Measurements from ENCODE around the gene CLPTM1. TPM values are rescaled to one million over a fixed set of nuclear protein-coding genes. Genes with fewer than 3 reads are reported as not detected.

Gene CLPTM1
- total and polyA plus RNA-seq, 9 of the 15 experiments (the other 6 are each of a cell fraction or from before 2014, with no cell fraction given) = 0.37 to 96.0 (median 27.5) TPM

GRCh38 chr19:44943801-44944249 is 11.4 kb upstream of the CLPTM1 start:
- POLR2A ChIA-PET = interaction anchor here (0.6 to 1.5 kb wide), 3 partner anchors 11 to 98 kb away, joined by 3 read pairs; partner anchors contain the start of genes CLPTM1 and NECTIN2
- Histone ChIP-seq H3K27me3 (ENCODE audit: control insufficient read depth in 2 of 2, insufficient read depth in 2 of 2, low read length in 2 of 2) (no peaks in the 10 kb centered on the region), H3K9me3 (replicated peaks; ENCODE audit: control insufficient read depth, insufficient read depth, low read depth, low read length) (no peaks in the 10 kb centered on the region), H3K4me2 (ENCODE audit: insufficient read depth, low read length) (peak overlapping the region; percentile 51), H3K4me3 (no peak overlapping the region), H3K9ac (ENCODE audit: insufficient read depth in 1 of 2, low read depth in 2 of 2, low read length in 2 of 2) (peak overlapping the region; percentile 2 to 15; a peak in 2 of 4 replicates), H4K20me1 (replicated peaks; ENCODE audit: control insufficient read depth, insufficient read depth, low read length) (no peaks in the 10 kb centered on the region), H3K4me1 (replicated peaks in 1 of 2; ENCODE audit: control insufficient read depth in 2 of 2, insufficient read depth in 2 of 2, low read length in 2 of 2) (peaks cover 15 to 40% of the 10 kb centered on the region in 2 experiments; a peak in 4 of 5 replicates), H3K36me3 (ENCODE audit: control insufficient read depth, insufficient read depth, low read length) (no peaks in the 10 kb centered on the region), H2AFZ (ENCODE audit: low read depth, low read length) (peak overlapping the region; percentile 93), H3K27ac (ENCODE audit: extremely low read depth, low read depth, low read length) (peak overlapping the region; percentile 34; the same call in 2 of the 3 replicates), H3K9me1 (ENCODE audit: control insufficient read depth, insufficient read depth, low read length) (no peaks in the 10 kb centered on the region), H3K79me2 (ENCODE audit: control insufficient read depth, insufficient read depth, low read length) (no peaks in the 10 kb centered on the region)
- 0% methylated on average over 9 of the region's 10 CpGs for WGBS (ENCODE audit: insufficient coverage, low coverage, missing lambda C conversion rate)
- CTCF ChIA-PET (ENCODE audit: low intra/inter-chr PET ratio) = no interaction called here
- ATAC-seq (peak; percentile 95), DNase-seq (ENCODE audit: extremely low read depth in 1 of 4, low spot score in 3 of 4) (peak; percentile 74 to 90 (median 79)), FAIRE-seq (peak; percentile 93)
- no TSS peak for BruUV-seq (replicated peaks)
- intact Hi-C loops (cut with micrococcal nuclease) (no loop called here), in situ Hi-C loops (cut with MboI) (no loop called here)
- TF ChIP-seq POU5F1 (IDR thresholded peaks at IDR 0.05; ENCODE audit: borderline replicate concordance, low read depth, low read length, partially characterized antibody) = no peak
- no peak for TF ChIP-seq PCBP1 (IDR thresholded peaks at IDR 0.05; ENCODE audit: low read depth, low read length, poor library complexity, severe bottlenecking)
- no peak for TF ChIP-seq ZBED1 (IDR thresholded peaks at IDR 0.05)
- peak; percentile 58; the same call in 1 of the 2 replicates for TF ChIP-seq TCF3 (CRISPR knock-in tag; IDR thresholded peaks at IDR 0.05)
- TF ChIP-seq THRAP3 (IDR thresholded peaks at IDR 0.05; ENCODE audit: borderline replicate concordance) = no peak
- peak; percentile 68; the same call in 1 of the 2 replicates for TF ChIP-seq ERF (CRISPR knock-in tag; IDR thresholded peaks at IDR 0.05)
- no peak for TF ChIP-seq ZNF780A (CRISPR knock-in tag; IDR thresholded peaks at IDR 0.05)
- no peak for TF ChIP-seq MLLT1 (IDR thresholded peaks at IDR 0.05)
- TF ChIP-seq GATA2 (CRISPR knock-in tag; IDR thresholded peaks at IDR 0.05) = no peak
- peak; percentile 48; the same call in 1 of the 2 replicates for TF ChIP-seq GATAD2A (IDR thresholded peaks at IDR 0.05)
- peak; percentile 81 to 86 for TF ChIP-seq MNT (conservative IDR thresholded peaks at IDR 0.05)
- TF ChIP-seq, protein P1, sequence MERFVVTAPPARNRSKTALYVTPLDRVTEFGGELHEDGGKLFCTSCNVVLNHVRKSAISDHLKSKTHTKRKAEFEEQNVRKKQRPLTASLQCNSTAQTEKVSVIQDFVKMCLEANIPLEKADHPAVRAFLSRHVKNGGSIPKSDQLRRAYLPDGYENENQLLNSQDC (CRISPR knock-in tag; IDR thresholded peaks at IDR 0.05) = no peak
- TF ChIP-seq ZNF695 (CRISPR knock-in tag; IDR thresholded peaks at IDR 0.05) = no peak
- no peak for TF ChIP-seq POLR3G (IDR thresholded peaks at IDR 0.05; ENCODE audit: extremely low read depth, insufficient read length, insufficient replicate concordance)
- TF ChIP-seq SMARCA5 (IDR thresholded peaks at IDR 0.05) = no peak
- no peak for TF ChIP-seq MTA2 (IDR thresholded peaks at IDR 0.05; ENCODE audit: low read depth)
- TF ChIP-seq CBFA2T2 (conservative IDR thresholded peaks at IDR 0.05) = 0 out of 2 replicates have a peak, but pooled peaks have one; percentile 32
- TF ChIP-seq ZNF212 (CRISPR knock-in tag; IDR thresholded peaks at IDR 0.05) = no peak
- no peak for TF ChIP-seq NBN (IDR thresholded peaks at IDR 0.05; ENCODE audit: low read depth)
- TF ChIP-seq BRD4 (IDR thresholded peaks at IDR 0.05) = no peak

All from K562 (cell line).